ENCODE measurements around the gene KHSRP.

GRCh38 chr19:6413291-6413690, 11.3 kb downstream of the KHSRP start:
- no peak for TF ChIP-seq CTCF (conservative IDR thresholded peaks at IDR 0.05; ENCODE audit: low read depth, low read length)
- TF ChIP-seq EZH2 (IDR thresholded peaks at IDR 0.05; ENCODE audit: borderline replicate concordance, low read depth, low read length, poor library complexity, severe bottlenecking), result no peak

All from A673 (cell line).